GM23338 (cell line): ENCODE results near the gene ARFIP1. TPM values are rescaled to one million over a fixed set of nuclear protein-coding genes. Genes with fewer than 3 reads are reported as not detected.

ENCODE experiments used
- ATAC-seq: fragments of 200-7000 bp; cut with Tn5 transposase; 3 replicates; pipeline ENCODE4 v1.9.1; 2020
- DNase-seq: peaks from one replicate; pipeline ENCODE4 v3.0.0-alpha.2; 2015; ENCODE audit warnings: low spot score
- H2AFZ ChIP-seq: fragments of 200-600 bp; sonication (generic); 2 replicates; pipeline ENCODE4 v1.8.0; 2016; ENCODE audit warnings: antibody characterized with exemption, mild to moderate bottlenecking, moderate library complexity
- H3F3A ChIP-seq: fragments of 200-600 bp; sonication (generic); replicated peaks from 2 replicates; pipeline ENCODE4 v1.8.0; 2017; ENCODE audit warnings: antibody characterized with exemption, mixed run types, low read depth
- H3K27ac ChIP-seq: fragments of 200-600 bp; sonication (generic); 2 replicates; pipeline ENCODE4 v1.6.1; 2016; ENCODE audit warnings: low read depth
- H3K27me3 ChIP-seq: fragments of 200-600 bp; sonication (generic); 2 replicates; pipeline ENCODE4 v1.8.0; 2016; ENCODE audit warnings: mild to moderate bottlenecking, mixed run types, moderate library complexity; ENCODE audit not compliant: insufficient read depth
- H3K36me3 ChIP-seq: fragments of 200-600 bp; sonication (generic); 2 replicates; pipeline ENCODE4 v1.8.0; 2016; ENCODE audit warnings: mild to moderate bottlenecking; ENCODE audit not compliant: insufficient read depth
- H3K4me1 ChIP-seq: fragments of 200-600 bp; sonication (generic); 2 replicates; pipeline ENCODE4 v1.8.0; 2016; ENCODE audit warnings: mild to moderate bottlenecking, moderate library complexity; ENCODE audit not compliant: insufficient read depth
- H3K4me2 ChIP-seq: fragments of 200-600 bp; sonication (generic); 2 replicates; pipeline ENCODE4 v1.7.1; 2017; ENCODE audit warnings: mixed run types
- H3K4me3 ChIP-seq: fragments of 200-600 bp; sonication (generic); 2 replicates; pipeline ENCODE4 v1.6.1; 2016; ENCODE audit warnings: mixed run types
- H3K79me2 ChIP-seq: fragments of 200-600 bp; sonication (generic); replicated peaks from 2 replicates; pipeline ENCODE4 v1.8.0; 2017; ENCODE audit warnings: mild to moderate bottlenecking; ENCODE audit not compliant: insufficient read depth
- H3K9me2 ChIP-seq: fragments of 200-600 bp; sonication (generic); 2 replicates; pipeline ENCODE4 v1.8.0; 2017; ENCODE audit not compliant: insufficient read depth
- H4K20me1 ChIP-seq: fragments of 200-600 bp; sonication (generic); replicated peaks from 2 replicates; pipeline ENCODE4 v1.8.0; 2017; ENCODE audit warnings: mild to moderate bottlenecking; ENCODE audit not compliant: insufficient read depth
- H3K27ac Mint-ChIP-seq: 2 replicates; pipeline ENCODE4 v1.8.0; 2020; ENCODE audit warnings: inconsistent platforms, mild to moderate bottlenecking, moderate library complexity, mixed read lengths
- H3K27me3 Mint-ChIP-seq: 3 replicates; pipeline ENCODE4 v1.8.0; 2022; ENCODE audit warnings: low read depth, mild to moderate bottlenecking, moderate library complexity, mixed read lengths, inconsistent platforms; ENCODE audit not compliant: insufficient read depth, poor library complexity
- H3K36me3 Mint-ChIP-seq: 3 replicates; pipeline ENCODE4 v1.8.0; 2021; ENCODE audit warnings: low read depth, mild to moderate bottlenecking, inconsistent platforms, moderate library complexity, mixed read lengths
- H3K4me1 Mint-ChIP-seq: 3 replicates; pipeline ENCODE4 v1.8.0; 2020; ENCODE audit warnings: mild to moderate bottlenecking, inconsistent platforms, mixed read lengths
- H3K4me3 Mint-ChIP-seq: 3 replicates; pipeline ENCODE4 v1.8.0; 2021; ENCODE audit warnings: moderate library complexity, mild to moderate bottlenecking, inconsistent platforms, mixed read lengths
- H3K9me3 Mint-ChIP-seq: 3 replicates; pipeline ENCODE4 v1.8.0; 2020; ENCODE audit warnings: moderate library complexity, mild to moderate bottlenecking, inconsistent platforms, mixed read lengths
- CREB1 ChIP-seq: fragments of 250-450 bp; sonication (Bioruptor Pico); IDR thresholded peaks from 2 replicates; pipeline ENCODE4 v1.5.0; 2020; ENCODE audit warnings: low read depth, mild to moderate bottlenecking, moderate library complexity
- EZH2phosphoT487 ChIP-seq: fragments of 200-600 bp; sonication (generic); IDR thresholded peaks from one replicate; pipeline ENCODE4 v1.8.1; 2018; ENCODE audit warnings: antibody characterized with exemption; ENCODE audit not compliant: unreplicated experiment
- NANOG ChIP-seq: IDR thresholded peaks from 2 replicates; pipeline ENCODE4 v1.6.1; 2016; ENCODE audit warnings: antibody characterized with exemption, borderline replicate concordance
- POLR2AphosphoS5 ChIP-seq: IDR thresholded peaks from 2 replicates; pipeline ENCODE4 v1.6.1; 2016; ENCODE audit warnings: antibody characterized with exemption, low read depth
- REST ChIP-seq: IDR thresholded peaks from one replicate; pipeline ENCODE4 v1.6.1; 2018; ENCODE audit warnings: antibody characterized with exemption; ENCODE audit not compliant: unreplicated experiment
- ZNF462 ChIP-seq: fragments of 250-450 bp; sonication (Bioruptor Pico); IDR thresholded peaks from 2 replicates; pipeline ENCODE4 v1.5.0; 2020; ENCODE audit warnings: mild to moderate bottlenecking, moderate library complexity
- polyA plus RNA-seq: library from polyadenylated mRNA; unstranded; fragments of >200 nt; fragmentation: Nextera tagmentation; extraction: Ambion mirVana; gene quantifications from 2 replicates; pipeline ENCODE4 v1.2.1, GENCODE V29; 2016
- total RNA-seq: library from RNA; depleted of rRNA; stranded (reverse); fragments of >200 nt; shearing (Covaris generic); gene quantifications from 2 replicates; pipeline ENCODE4 v1.2.3, GENCODE V29; 2014

Gene ARFIP1
- total and polyA plus RNA-seq, 2 experiments from 2014 or later = 46.0 to 49.6 TPM

- peaks cover 5% of the 10 kb centered on the region for H3K27me3 Mint-ChIP-seq
- H3K4me1 Mint-ChIP-seq = no peaks in the 10 kb centered on the region
- no peak overlapping the region for H3K4me3 Mint-ChIP-seq
- Histone ChIP-seq H3K9me2 (no peaks in the 10 kb centered on the region), H3K4me1 (no peaks in the 10 kb centered on the region), H3K4me3 (no peak overlapping the region), H3K36me3 (peaks cover 27% of the 10 kb centered on the region), H3F3A (no peaks in the 10 kb centered on the region), H4K20me1 (no peaks in the 10 kb centered on the region), H3K27me3 (no peaks in the 10 kb centered on the region), H3K4me2 (no peak overlapping the region), H3K27ac (no peak overlapping the region), H3K79me2 (no peaks in the 10 kb centered on the region), H2AFZ (no peak overlapping the region)
- ATAC-seq = no peak
- no peak for TF ChIP-seq CREB1 (CRISPR knock-in tag)
- no peak for DNase-seq
- H3K36me3 Mint-ChIP-seq = peaks cover 43% of the 10 kb centered on the region
- peaks cover 41% of the 10 kb centered on the region for H3K9me3 Mint-ChIP-seq
- H3K27ac Mint-ChIP-seq = no peak overlapping the region
Observed at GRCh38 chr4:152917543-152918395, 138.0 kb downstream of the ARFIP1 start.

GRCh38 chr4:152919826-152920225 is 140.1 kb downstream of the ARFIP1 start:
- no peaks in the 10 kb centered on the region for H3K4me1 Mint-ChIP-seq
- H3K4me1 ChIP-seq = no peaks in the 10 kb centered on the region
- no peaks in the 10 kb centered on the region for H4K20me1 ChIP-seq
- peaks cover 41% of the 10 kb centered on the region for H3K9me3 Mint-ChIP-seq
- peaks cover 45% of the 10 kb centered on the region for H3K36me3 Mint-ChIP-seq
- no peak for ATAC-seq
- H3K79me2 ChIP-seq = no peaks in the 10 kb centered on the region
- H3K27ac ChIP-seq = no peak overlapping the region
- H3K27ac Mint-ChIP-seq = no peak overlapping the region
- no peaks in the 10 kb centered on the region for H3K9me2 ChIP-seq
- H3K36me3 ChIP-seq = peaks cover 27% of the 10 kb centered on the region
- H2AFZ ChIP-seq = no peak overlapping the region
- DNase-seq = no peak
- no peaks in the 10 kb centered on the region for H3F3A ChIP-seq
- no peaks in the 10 kb centered on the region for H3K27me3 ChIP-seq
- TF ChIP-seq POLR2AphosphoS5 (no peak), CREB1 (CRISPR knock-in tag) (no peak), NANOG (no peak), EZH2phosphoT487 (no peak)
- H3K27me3 Mint-ChIP-seq = peaks cover 5% of the 10 kb centered on the region
- H3K4me3 Mint-ChIP-seq = no peak overlapping the region
- no peak overlapping the region for H3K4me3 ChIP-seq
- H3K4me2 ChIP-seq = no peak overlapping the region

GRCh38 chr4:152920768-152921167 is 141.0 kb downstream of the ARFIP1 start:
- H3K27ac Mint-ChIP-seq = no peak overlapping the region
- no peak overlapping the region for H3K4me2 ChIP-seq
- peaks cover 27% of the 10 kb centered on the region for H3K36me3 ChIP-seq
- H3K36me3 Mint-ChIP-seq = peaks cover 45% of the 10 kb centered on the region
- H3K27ac ChIP-seq = no peak overlapping the region
- H3K27me3 Mint-ChIP-seq = peaks cover 5% of the 10 kb centered on the region
- no peaks in the 10 kb centered on the region for H3F3A ChIP-seq
- no peak overlapping the region for H3K4me3 Mint-ChIP-seq
- peaks cover 41% of the 10 kb centered on the region for H3K9me3 Mint-ChIP-seq
- no peaks in the 10 kb centered on the region for H3K79me2 ChIP-seq
- H3K27me3 ChIP-seq = no peaks in the 10 kb centered on the region
- H2AFZ ChIP-seq = no peak overlapping the region
- no peak overlapping the region for H3K4me3 ChIP-seq
- no peaks in the 10 kb centered on the region for H4K20me1 ChIP-seq
- H3K4me1 ChIP-seq = peaks cover 8% of the 10 kb centered on the region
- DNase-seq (peak; percentile 79), ATAC-seq (no peak)
- H3K9me2 ChIP-seq = no peaks in the 10 kb centered on the region
- peaks cover 3% of the 10 kb centered on the region for H3K4me1 Mint-ChIP-seq
- TF ChIP-seq REST (no peak), NANOG (no peak), ZNF462 (CRISPR knock-in tag) (no peak)
